Measurements from ENCODE around the gene ITGAL. TPM values are rescaled to one million over a fixed set of nuclear protein-coding genes. Genes with fewer than 3 reads are reported as not detected.

The ITGAL gene
- total and polyA plus RNA-seq, 2 of the 8 experiments (the other 6 are each of a cell fraction or from before 2014, with no cell fraction given): not detected

DNA sequence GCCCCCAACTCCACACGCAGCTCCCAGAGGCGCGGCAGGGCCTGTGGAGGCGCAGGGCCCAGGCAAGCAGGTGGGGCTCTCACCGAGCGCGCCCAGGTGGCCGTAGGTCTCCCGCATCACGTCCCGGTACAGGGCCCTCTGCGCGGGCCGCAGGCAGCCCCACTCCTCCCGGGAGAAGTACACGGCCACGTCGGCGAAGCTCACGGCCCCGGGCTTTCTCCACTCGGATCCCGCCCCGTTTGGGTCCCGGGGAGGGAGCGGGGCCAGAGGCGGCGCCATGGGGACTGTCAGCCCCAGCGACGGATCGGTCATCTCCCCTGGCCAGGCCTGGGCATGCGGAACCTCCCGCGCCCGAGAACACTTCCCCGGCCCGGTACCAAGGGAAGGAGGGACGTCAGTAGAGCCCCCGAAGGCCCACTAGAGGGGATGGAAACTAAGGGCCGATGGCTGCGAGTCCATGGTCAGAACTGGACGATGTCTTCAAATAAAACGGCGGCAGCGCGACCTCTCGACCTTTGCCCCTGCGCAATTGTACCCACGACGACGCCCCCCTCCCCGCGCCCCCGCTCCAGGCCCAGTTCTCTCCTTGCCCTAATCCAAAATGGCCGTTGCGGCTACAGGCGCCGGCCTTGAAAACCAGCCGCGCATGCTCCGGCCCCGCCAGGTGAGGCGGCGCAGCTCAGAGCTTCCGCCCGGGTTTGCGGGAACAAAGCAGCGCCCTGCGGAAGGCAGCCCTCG is 62.0 kb downstream of the ITGAL start, which contains the start of gene ZNF747:
Gene ZNF747, minus strand, starts transcription at position 491 of the 738 bp plus-strand sequence. Its CDS starts 179 bp downstream, at position 312.
- POLR2A ChIA-PET (ENCODE audit: partially characterized antibody): interaction anchor here (0.6 to 5.3 kb wide), 28 partner anchors 9 to 180 kb away, joined by 3 to 121 read pairs (median 7); partner anchors contain the start of genes CD2BP2, DCTPP1, SEPHS2 and ZNF688
- no peak for TF ChIP-seq ATF3 (IDR thresholded peaks at IDR 0.05; ENCODE audit: insufficient read depth, low read depth, low read length)
- TF ChIP-seq SAP30 (IDR thresholded peaks at IDR 0.05; ENCODE audit: insufficient read depth, insufficient replicate concordance, low read length): no peak
- peak; percentile 54; the same call in 1 of the 2 replicates for TF ChIP-seq CHD2 (IDR thresholded peaks at IDR 0.05; ENCODE audit: low read length)
- no peak for TF ChIP-seq TCF12 (IDR thresholded peaks at IDR 0.05; ENCODE audit: low read depth, low read length)
- TF ChIP-seq RAD21 (IDR thresholded peaks at IDR 0.05 in 1 of 2, conservative IDR thresholded peaks at IDR 0.05 in 1 of 2; ENCODE audit: low read depth in 2 of 2, low read length in 2 of 2): 0 out of 4 replicates have a peak, but pooled peaks of 1 of the 2 experiments have one; percentile 9
- TF ChIP-seq TAF7 (optimal IDR thresholded peaks at IDR 0.05; ENCODE audit: borderline replicate concordance, low read depth, low read length): no peak
- peak; percentile 45; the same call in 1 of the 2 replicates for TF ChIP-seq SIX5 (IDR thresholded peaks at IDR 0.05; ENCODE audit: low read depth, low read length)

More for the DNA sequence above, 62.0 kb downstream of the ITGAL start, which contains the start of gene ZNF747:
- H2AFZ ChIP-seq (ENCODE audit: low read length): peak within 1 kb of the TSS; percentile 11; the same call in 1 of the 2 replicates
- H3K4me1 ChIP-seq (replicated peaks in 1 of 4; ENCODE audit: control insufficient read depth in 3 of 4, insufficient read depth in 4 of 4, low read length in 3 of 4): peaks cover 0 to 8% (median 3%) of the 10 kb centered on the region in 4 experiments; a peak in 3 of 7 replicates
- H3K79me1 ChIP-seq (ENCODE audit: low read depth, low read length): peaks cover 2% of the 10 kb centered on the region
- peaks cover 7% of the 10 kb centered on the region for H3K23me2 ChIP-seq (ENCODE audit: low read depth, low read length)
- peak within 1 kb of the TSS; percentile 17 for H2BK120ac ChIP-seq (replicated peaks; ENCODE audit: low read depth, low read length)
- H3K4me3 ChIP-seq (ENCODE audit: extremely low read depth in 1 of 4, insufficient read depth in 2 of 4, low read depth in 3 of 4, low read length in 4 of 4): peak within 1 kb of the TSS; percentile 61 to 85 (median 70)
- H2BK12ac ChIP-seq (ENCODE audit: low read depth, low read length): peak within 1 kb of the TSS; percentile 85
- H4K8ac ChIP-seq (ENCODE audit: extremely low read depth, insufficient read depth, low read length): peak within 1 kb of the TSS; percentile 63
- peaks cover 0 to 5% of the 10 kb centered on the region in 2 experiments for H4K20me1 ChIP-seq (replicated peaks in 1 of 2; ENCODE audit: control insufficient read depth in 1 of 2, insufficient read depth in 2 of 2, low read length in 2 of 2)
- H3K27me3 ChIP-seq (replicated peaks in 1 of 4; ENCODE audit: control insufficient read depth in 3 of 4, extremely low read depth in 1 of 4, insufficient read depth in 3 of 4, low read length in 3 of 4): no peaks in the 10 kb centered on the region
- 2% methylated on average over 60 of the region's 70 CpGs; no CpG with 5 or more reads in 1 of the 2 experiments for WGBS, 2 experiments (ENCODE audit: extremely low coverage in 1 of 2, insufficient coverage in 1 of 2, insufficient read length in 1 of 2, insufficient replicate concordance in 2 of 2, low coverage in 1 of 2, low lambda C conversion rate in 2 of 2, missing lambda C conversion rate in 1 of 2)
- CTCF ChIA-PET (ENCODE audit: partially characterized antibody): interaction anchor here (0.8 to 4.4 kb wide), 21 partner anchors 10 to 125 kb away, joined by 3 to 28 read pairs (median 6); partner anchors contain the start of genes DCTPP1, ZNF689 and ZNF764
- H2BK15ac ChIP-seq (ENCODE audit: low read length): 0 out of 2 replicates have a peak within 1 kb of the TSS, but pooled peaks have one; percentile 83
- H3K56ac ChIP-seq (replicated peaks; ENCODE audit: insufficient read length, low read depth, low read length): peak within 1 kb of the TSS; percentile 94
- H3K4me2 ChIP-seq (ENCODE audit: insufficient read depth in 1 of 2, low read depth in 2 of 2, low read length in 2 of 2): peak within 1 kb of the TSS; percentile 58 to 86
- FAIRE-seq (no peak), DNase-seq (ENCODE audit: low read depth in 1 of 2, low spot score in 2 of 2) (peak; percentile 70 to 91)
- peak within 1 kb of the TSS; percentile 94 for H2BK5ac ChIP-seq (ENCODE audit: low read depth, low read length)
- no peak within 1 kb of the TSS for H3K23ac ChIP-seq (ENCODE audit: insufficient read length)
- peaks cover 0 to 8% (median 2%) of the 10 kb centered on the region in 4 experiments; a peak in 2 of 8 replicates for H3K36me3 ChIP-seq (ENCODE audit: control insufficient read depth in 2 of 4, insufficient read depth in 4 of 4, low read length in 3 of 4)
- H3K27ac ChIP-seq (ENCODE audit: low read depth, low read length): peak within 1 kb of the TSS; percentile 94
- peak within 1 kb of the TSS; percentile 85 for H4K91ac ChIP-seq (replicated peaks; ENCODE audit: insufficient read length, low read length)
- peak within 1 kb of the TSS; percentile 84 to 94 (median 88) for H3K9ac ChIP-seq (replicated peaks in 1 of 4; ENCODE audit: extremely low read depth in 1 of 4, low read depth in 3 of 4, low read length in 3 of 4)
- H3K14ac ChIP-seq (ENCODE audit: insufficient read length): no peak within 1 kb of the TSS
- H4K5ac ChIP-seq (ENCODE audit: insufficient read length, low read depth, low read length): peak within 1 kb of the TSS; percentile 84
- peak within 1 kb of the TSS; percentile 95 for H3K18ac ChIP-seq (ENCODE audit: extremely low read depth, low read length)
- peak within 1 kb of the TSS; percentile 11 for H2AK5ac ChIP-seq (ENCODE audit: low read depth, low read length)
- H3K9me3 ChIP-seq (ENCODE audit: insufficient read depth in 2 of 2, low read depth in 1 of 2, low read length in 1 of 2): no peaks in the 10 kb centered on the region
- no peak within 1 kb of the TSS for H2BK20ac ChIP-seq (ENCODE audit: low read length)
- H3K79me2 ChIP-seq (ENCODE audit: control insufficient read depth in 1 of 2, insufficient read depth in 2 of 2, low read length in 2 of 2): peaks cover 0 to 4% of the 10 kb centered on the region in 2 experiments; a peak in 1 of 4 replicates
- peak within 1 kb of the TSS; percentile 78 for H3K4ac ChIP-seq (replicated peaks; ENCODE audit: insufficient read length, low read depth, low read length)
